ENCODE measurements around the gene PGM2. TPM values are rescaled to one million over a fixed set of nuclear protein-coding genes. Genes with fewer than 3 reads are reported as not detected.
A peak's percentile ranks its signal among the peaks of the same experiment; 100 is the strongest.

The PGM2 gene
- total RNA-seq, 1 donor from 2014 or later, result 22.0 TPM

GRCh38 chr4:37902738-37903693 is 76.5 kb downstream of the PGM2 start:
- DNase-seq, result no peak

GRCh38 chr4:37903901-37904300 is 77.4 kb downstream of the PGM2 start:
- no peak for DNase-seq

- no peak for DNase-seq
Measured at GRCh38 chr4:37904824-37905223, 78.3 kb downstream of the PGM2 start.

GRCh38 chr4:37905533-37906169 is 79.2 kb downstream of the PGM2 start:
- no peak for DNase-seq

- peak; percentile 45 for DNase-seq
Measured at GRCh38 chr4:37908488-37909331, 82.2 kb downstream of the PGM2 start.

- peak; percentile 52 for DNase-seq
Measured at GRCh38 chr4:37909332-37910090, 83.0 kb downstream of the PGM2 start.

GRCh38 chr4:37910091-37910486 is 83.6 kb downstream of the PGM2 start:
- no peak for DNase-seq

Other genes starting within 250 kb of the PGM2 start
- gene RELL1, start 140.3 kb upstream of the PGM2 start, total RNA-seq, result 74.7 TPM
- 90.2 TPM for gene TBC1D1, start 64.4 kb downstream of the PGM2 start, total RNA-seq
- gene PTTG2, start 133.7 kb downstream of the PGM2 start, total RNA-seq, result 1.7 TPM